B cell (primary cell): ENCODE measurements around the gene KMT2D. TPM values are rescaled to one million over a fixed set of nuclear protein-coding genes. Genes with fewer than 3 reads are reported as not detected.

ENCODE experiments used
- ATAC-seq: fragments of 200-7000 bp; cut with Tn5 transposase; one replicate; pipeline ENCODE4 v1.10.0; 2021; ENCODE audit warnings: low read depth, mild to moderate bottlenecking, moderate number of reproducible peaks, moderate library complexity
- CTCF ChIA-PET: fragments of 350-600 bp; sonication (Branson Sonifier 250); formaldehyde crosslinking; loops from one replicate; lab custom pipeline; 2021; ENCODE audit warnings: antibody characterized with exemption, inconsistent platforms; lab: Charles Lee
- POLR2A ChIA-PET: fragments of 350-600 bp; sonication (Branson Sonifier 250); formaldehyde crosslinking; loops from one replicate; lab custom pipeline; 2021; ENCODE audit warnings: antibody characterized with exemption; lab: Charles Lee
- DNase-seq: peaks from one replicate; pipeline ENCODE4 v3.0.0; 2013
- H2AFZ ChIP-seq: 2 replicates; pipeline ENCODE4 v1.6.1; 2012; ENCODE audit warnings: mild to moderate bottlenecking, low read depth, low read length; ENCODE audit not compliant: insufficient read depth, poor library complexity, severe bottlenecking
- H3K27ac ChIP-seq, 2 donors: 1 replicate in 1 of 2; 2 replicates in 1 of 2; pipeline ENCODE4 v1.5.1; 2012 to 2013; ENCODE audit warnings: low read length in 2 of 2, mild to moderate bottlenecking in 2 of 2, moderate library complexity in 1 of 2
- H3K27me3 ChIP-seq, 4 experiments: fragments of 200-600 bp in 1 of 4; sonication (generic) in 1 of 4; replicated peaks in 1 of 4; 1 replicate in 2 of 4; 2 replicates in 2 of 4; pipeline versions ENCODE4 v1.6.1 to v1.7.0; 2013 to 2016; ENCODE audit warnings: low read length in 3 of 4, mild to moderate bottlenecking in 2 of 4, mixed read lengths in 1 of 4, moderate library complexity in 1 of 4; ENCODE audit not compliant: insufficient read depth in 4 of 4, control insufficient read depth in 3 of 4; ENCODE audit errors: control extremely low read depth in 1 of 4
- H3K36me3 ChIP-seq, 2 experiments: replicated peaks in 1 of 2; 1 replicate in 1 of 2; 2 replicates in 1 of 2; pipeline versions ENCODE4 v1.6.1 to v1.7.1; 2013; ENCODE audit warnings: low read length in 1 of 2; ENCODE audit not compliant: insufficient read depth in 2 of 2, control insufficient read depth in 1 of 2; ENCODE audit errors: control extremely low read depth in 1 of 2, extremely low read depth in 1 of 2
- H3K4me1 ChIP-seq, 2 donors: fragments of 200-600 bp in 1 of 2; sonication (generic) in 1 of 2; 1 replicate in 1 of 2; 2 replicates in 1 of 2; pipeline versions ENCODE4 v1.5.1 to v1.6.1; 2013 to 2017; ENCODE audit warnings: low read length in 2 of 2; ENCODE audit not compliant: control insufficient read depth in 2 of 2, insufficient read depth in 2 of 2
- H3K4me2 ChIP-seq: replicated peaks from 2 replicates; pipeline ENCODE3; 2012; ENCODE audit warnings: mild to moderate bottlenecking, low read depth, low read length; ENCODE audit not compliant: poor library complexity, severe bottlenecking
- H3K4me3 ChIP-seq, 5 experiments: fragments of 200-600 bp in 1 of 5; sonication (generic) in 1 of 5; 1 replicate in 3 of 5; 2 replicates in 2 of 5; pipeline versions ENCODE4 v1.5.1 to v1.7.0; 2011 to 2016; ENCODE audit warnings: low read length in 4 of 5, mild to moderate bottlenecking in 4 of 5, low read depth in 2 of 5, control low read depth in 1 of 5, moderate library complexity in 1 of 5; ENCODE audit not compliant: insufficient read depth in 1 of 5; ENCODE audit errors: control extremely low read depth in 1 of 5, extremely low read depth in 1 of 5
- H3K79me2 ChIP-seq: fragments of 200-600 bp; sonication (generic); one replicate; pipeline ENCODE4 v1.6.0; 2016; ENCODE audit warnings: low read length; ENCODE audit not compliant: control insufficient read depth, insufficient read depth
- H3K9ac ChIP-seq: fragments of 200-600 bp; sonication (generic); 2 replicates; pipeline ENCODE4 v1.6.1; 2017; ENCODE audit warnings: mild to moderate bottlenecking, low read length, moderate library complexity
- H3K9me3 ChIP-seq, 3 donors: one replicate each; pipeline versions ENCODE4 v1.6.1 to v1.7.1; 2013; ENCODE audit warnings: low read length in 2 of 3; ENCODE audit not compliant: control insufficient read depth in 2 of 3, insufficient read depth in 1 of 3; ENCODE audit errors: control extremely low read depth in 1 of 3
- H4K20me1 ChIP-seq: 2 replicates; pipeline ENCODE4 v1.6.0; 2012; ENCODE audit warnings: mild to moderate bottlenecking, low read length; ENCODE audit not compliant: insufficient read depth, control insufficient read depth, poor library complexity, severe bottlenecking
- H3K27ac Mint-ChIP-seq: one replicate; pipeline ENCODE4 v1.8.0; 2021; ENCODE audit warnings: mixed read lengths
- H3K27me3 Mint-ChIP-seq: one replicate; pipeline ENCODE4 v1.8.0; 2021; ENCODE audit warnings: mixed read lengths
- H3K4me1 Mint-ChIP-seq: one replicate; pipeline ENCODE4 v1.8.0; 2021; ENCODE audit warnings: mixed read lengths
- H3K4me3 Mint-ChIP-seq: one replicate; pipeline ENCODE4 v1.8.0; 2021; ENCODE audit warnings: mixed read lengths
- H3K9me3 Mint-ChIP-seq: one replicate; pipeline ENCODE4 v1.8.0; 2022; ENCODE audit warnings: mixed read lengths; ENCODE audit not compliant: insufficient read depth
- CTCF ChIP-seq: fragments of 200-600 bp; IDR thresholded peaks from one replicate; pipeline ENCODE4 v1.8.0; 2022; ENCODE audit warnings: antibody characterized with exemption, mild to moderate bottlenecking
- EZH2 ChIP-seq: IDR thresholded peaks from 2 replicates; pipeline ENCODE4 v1.6.1; 2012; ENCODE audit warnings: borderline replicate concordance, low read depth, mild to moderate bottlenecking, moderate library complexity, low read length; ENCODE audit not compliant: insufficient read depth, poor library complexity, severe bottlenecking
- WGBS: methylation state at CpG from one replicate; pipeline ENCODE4 v1.1.5; 2013; ENCODE audit warnings: missing lambda C conversion rate; ENCODE audit not compliant: insufficient coverage; 5-methylcytosine and 5-hydroxymethylcytosine counted together
- intact Hi-C: fragments of 100-400 bp; cut with micrococcal nuclease; formaldehyde crosslinking; loops from one replicate; pipeline ENCODE4 v1.10.0; 2022
- polyA plus RNA-seq: library from polyadenylated mRNA; depleted of rRNA; stranded (reverse); fragments of >200 nt; gene quantifications from 2 replicates; pipeline ENCODE4 v1.2.3, GENCODE V29; 2012
- total RNA-seq, 2 donors: library from RNA; stranded (reverse); fragments of 120-200 nt in 1 of 2; gene quantifications; 1 replicate in 1 of 2; 2 replicates in 1 of 2; pipeline versions ENCODE4 v1.2.3 to v1.2.4, GENCODE V29; 2013 to 2022

KMT2D gene
- total and polyA plus RNA-seq, 2 donors (not counting 1 experiment from before 2014, with no cell fraction given): 64.0 to 179 TPM

GRCh38 chr12:49031573-49032161 is 28.9 kb downstream of the KMT2D start:
- peaks cover 0 to 61% of the 10 kb centered on the region in 2 experiments for H3K36me3 ChIP-seq
- H3K4me1 Mint-ChIP-seq: no peaks in the 10 kb centered on the region
- no peaks in the 10 kb centered on the region for H3K27me3 Mint-ChIP-seq
- no peaks in the 10 kb centered on the region for H3K9me3 ChIP-seq
- H3K4me1 ChIP-seq: no peaks in the 10 kb centered on the region
- intact Hi-C loops: no loop called here
- H3K27ac ChIP-seq: no peak overlapping the region
- H3K79me2 ChIP-seq: peaks cover 15% of the 10 kb centered on the region
- ChIA-PET CTCF (interaction anchor here (0.7 to 2.9 kb wide), 3 partner anchors 12 to 32 kb away, joined by 3 to 9 read pairs (median 4); no protein-coding TSS in a partner anchor), POLR2A (no interaction called here)
- no peak overlapping the region for H3K4me2 ChIP-seq
- no peak overlapping the region for H3K27ac Mint-ChIP-seq
- H4K20me1 ChIP-seq: peaks cover 12% of the 10 kb centered on the region
- over 99% methylated on average over 8 of the region's 8 CpGs for WGBS
- H3K27me3 ChIP-seq: no peaks in the 10 kb centered on the region
- H3K4me3 ChIP-seq: no peak overlapping the region
- H3K9me3 Mint-ChIP-seq: no peaks in the 10 kb centered on the region
- TF ChIP-seq EZH2 (no peak), CTCF (no peak)
- no peak overlapping the region for H3K9ac ChIP-seq
- no peak overlapping the region for H3K4me3 Mint-ChIP-seq
- DNase-seq (no peak), ATAC-seq (no peak)
- H2AFZ ChIP-seq: no peak overlapping the region

GRCh38 chr12:49030714-49031572 is 29.7 kb downstream of the KMT2D start:
- Histone ChIP-seq H3K9ac (no peak overlapping the region), H3K27ac (no peak overlapping the region), H3K36me3 (peaks cover 0 to 66% of the 10 kb centered on the region in 2 experiments), H3K9me3 (no peaks in the 10 kb centered on the region), H3K27me3 (no peaks in the 10 kb centered on the region), H3K4me3 (no peak overlapping the region), H3K4me1 (no peaks in the 10 kb centered on the region), H3K79me2 (peaks cover 15% of the 10 kb centered on the region), H3K4me2 (no peak overlapping the region), H4K20me1 (peaks cover 12% of the 10 kb centered on the region), H2AFZ (no peak overlapping the region)
- no peaks in the 10 kb centered on the region for H3K27me3 Mint-ChIP-seq
- ATAC-seq (no peak), DNase-seq (no peak)
- no peak overlapping the region for H3K4me3 Mint-ChIP-seq
- H3K9me3 Mint-ChIP-seq: no peaks in the 10 kb centered on the region
- TF ChIP-seq EZH2 (no peak), CTCF (no peak)
- H3K4me1 Mint-ChIP-seq: no peaks in the 10 kb centered on the region
- no peak overlapping the region for H3K27ac Mint-ChIP-seq
- intact Hi-C loops: no loop called here
- POLR2A ChIA-PET: no interaction called here
- WGBS: 96% methylated on average over 19 of the region's 19 CpGs
- CTCF ChIA-PET: interaction anchor here (0.7 to 2.9 kb wide), 5 partner anchors 11 to 46 kb away, joined by 3 to 9 read pairs (median 4); no protein-coding TSS in a partner anchor
